Measurements from ENCODE around the gene COPB2.
"Not testable (repeated sequence)": the region's sequence is repeated elsewhere in the genome, so short reads cannot be mapped to it uniquely, and the experiment has no call there.

The COPB2 gene
- total RNA-seq, result 30.2 to 73.9 (median 64.3) reads per million in 4 donors

- peak; percentile 88 to 96 (median 93) for DNase-seq
Measured at GRCh38 chr3:139389552-139390368, at the start of gene COPB2. COPB2 (minus strand) TSS chr3:139389647; CDS start chr3:139389550, 97 bp downstream.

- DNase-seq, result no peak
Measured at GRCh38 chr3:139434764-139435307, 45.4 kb upstream of the COPB2 start.

GRCh38 chr3:139434228-139434627, 44.8 kb upstream of the COPB2 start:
- DNase-seq, result no peak

- DNase-seq, result no peak
Measured at GRCh38 chr3:139433089-139433488, 43.6 kb upstream of the COPB2 start.

- DNase-seq, result no peak
Measured at GRCh38 chr3:139430493-139430892, 41.0 kb upstream of the COPB2 start.

- peak in 1 of 5 donors; percentile 46 for DNase-seq
Measured at GRCh38 chr3:139427283-139428060, 38.0 kb upstream of the COPB2 start.

- DNase-seq, result no peak
Measured at GRCh38 chr3:139425745-139426400, 36.4 kb upstream of the COPB2 start.

- no peak for DNase-seq
Measured at GRCh38 chr3:139423232-139423631, 33.8 kb upstream of the COPB2 start.

- DNase-seq, result no peak
Measured at GRCh38 chr3:139421460-139421859, 32.0 kb upstream of the COPB2 start.

- no peak for DNase-seq
Measured at GRCh38 chr3:139421040-139421439, 31.6 kb upstream of the COPB2 start.

GRCh38 chr3:139418144-139418543, 28.7 kb upstream of the COPB2 start:
- DNase-seq, result no peak

GRCh38 chr3:139416275-139416674, 26.8 kb upstream of the COPB2 start:
- DNase-seq, result no peak

GRCh38 chr3:139414608-139415224, 25.3 kb upstream of the COPB2 start:
- no peak for DNase-seq

DNA sequence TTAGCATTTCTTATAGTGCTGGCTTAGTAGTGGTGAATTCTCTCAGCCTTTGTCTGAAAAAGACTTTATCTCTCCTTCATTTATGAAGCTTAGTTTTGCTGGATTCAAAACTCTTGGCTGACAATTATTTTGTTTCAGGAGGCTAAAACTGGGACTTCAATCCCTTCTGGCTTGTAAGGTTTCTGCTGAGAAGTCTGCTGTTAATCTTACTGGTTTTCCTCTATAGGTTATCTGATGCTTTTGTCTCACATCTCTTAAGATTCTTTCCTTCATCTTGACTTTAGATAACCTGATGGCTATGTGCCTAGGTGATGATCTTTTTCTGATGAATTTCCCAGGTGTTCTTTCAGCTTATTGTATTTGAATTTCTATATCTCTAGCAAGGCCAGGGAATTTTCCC, 23.4 kb upstream of the COPB2 start:
- not testable (repeated sequence) for DNase-seq

GRCh38 chr3:139401155-139401554, 11.7 kb upstream of the COPB2 start:
- DNase-seq, result not testable (repeated sequence)

DNA sequence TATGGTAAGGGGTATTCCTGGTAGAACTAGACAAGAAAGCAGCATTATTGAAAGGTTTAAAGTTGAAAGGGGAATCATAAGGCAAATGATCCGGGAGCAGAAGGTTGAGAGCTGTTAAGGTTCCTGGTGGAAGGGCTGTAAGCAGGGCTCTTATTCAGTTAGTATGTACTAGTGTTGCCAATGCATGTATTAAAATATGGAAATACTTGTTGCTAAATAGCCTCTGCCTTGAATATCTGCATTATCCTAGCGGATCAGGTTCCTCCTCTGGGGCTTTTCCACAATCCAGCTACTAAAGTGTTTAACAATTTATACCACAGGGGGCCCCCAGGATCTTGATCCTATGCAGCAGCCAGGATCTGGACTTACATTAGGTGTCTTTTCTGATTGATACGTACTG, 7.3 kb upstream of the COPB2 start:
- DNase-seq, result no peak

GRCh38 chr3:139394116-139394515, 4.7 kb upstream of the COPB2 start:
- DNase-seq, result no peak

GRCh38 chr3:139388821-139389551, 461 bp downstream of the COPB2 start:
- DNase-seq, result no peak

DNA sequence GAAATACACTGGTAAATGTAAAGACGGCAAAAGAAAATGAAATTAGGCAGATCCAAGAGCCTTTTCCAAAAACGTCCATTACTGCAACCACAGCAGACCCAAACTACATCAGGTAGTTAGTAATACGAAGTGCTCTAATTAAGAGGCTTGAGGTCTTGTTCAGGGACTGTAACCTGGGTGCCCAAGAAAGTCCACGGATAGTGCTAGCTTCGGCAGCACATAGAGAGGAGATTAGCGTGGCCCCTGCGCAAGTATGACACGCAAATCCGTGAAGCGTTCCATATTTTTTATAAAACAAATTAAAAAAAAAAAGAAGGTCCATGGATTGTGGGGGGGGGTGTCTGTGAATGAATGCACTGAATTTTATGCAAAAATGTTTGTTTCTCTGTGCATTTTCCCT, 1.4 kb downstream of the COPB2 start:
- DNase-seq, result no peak

DNA sequence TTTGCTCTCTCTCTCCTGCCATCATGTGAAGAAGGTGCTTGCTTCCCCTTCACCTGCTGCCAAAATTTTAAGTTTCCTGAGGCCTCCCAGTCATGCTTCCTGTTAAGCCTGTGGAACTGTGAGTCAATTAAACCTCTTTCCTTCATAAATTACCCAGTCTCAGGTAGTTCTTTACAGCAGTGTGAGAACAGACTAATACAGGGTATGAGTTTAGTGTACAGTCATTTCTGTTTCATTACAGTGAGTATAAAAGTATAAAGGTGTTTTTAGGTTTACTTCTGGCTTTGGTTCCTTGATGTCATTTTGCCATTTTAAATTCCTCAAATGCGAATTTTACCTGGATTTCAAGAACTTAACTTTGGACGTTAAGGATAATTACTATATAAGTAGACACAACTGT, 7.2 kb downstream of the COPB2 start:
- DNase-seq, result not testable (repeated sequence)

GRCh38 chr3:139380575-139380974, 8.9 kb downstream of the COPB2 start:
- DNase-seq, result no peak

Data from T-helper 1 cell (primary cell).